Measurements from ENCODE around the gene KDELR3.

KDELR3 gene

GRCh38 chr22:38455530-38456271, 12.2 kb upstream of the KDELR3 start (continued):
- TF ChIP-seq ZBTB6 (tag by site-specific recombination; IDR thresholded peaks at IDR 0.05): no peak
- TF ChIP-seq ZNF366 (tag by site-specific recombination; conservative IDR thresholded peaks at IDR 0.05): no peak
- no peak for TF ChIP-seq ZNF623 (tag by site-specific recombination; IDR thresholded peaks at IDR 0.05)
- TF ChIP-seq YY2 (tag by site-specific recombination; IDR thresholded peaks at IDR 0.05): no peak
- no peak for TF ChIP-seq ZFP37 (tag by site-specific recombination; IDR thresholded peaks at IDR 0.05)
- TF ChIP-seq ZBTB10 (tag by site-specific recombination; IDR thresholded peaks at IDR 0.05): peak; percentile 79
- TF ChIP-seq ZNF280D (tag by site-specific recombination; IDR thresholded peaks at IDR 0.05): no peak
- TF ChIP-seq ZNF548 (tag by site-specific recombination; IDR thresholded peaks at IDR 0.05): no peak
- no peak for TF ChIP-seq CTCF (tag by site-specific recombination; IDR thresholded peaks at IDR 0.05)
- no peak for TF ChIP-seq HOXA7 (CRISPR knock-in tag; IDR thresholded peaks at IDR 0.05; ENCODE audit: borderline replicate concordance)
- TF ChIP-seq ZNF571 (tag by site-specific recombination; IDR thresholded peaks at IDR 0.05): no peak
- TF ChIP-seq SALL2 (tag by site-specific recombination; IDR thresholded peaks at IDR 0.05; ENCODE audit: borderline replicate concordance): no peak
- TF ChIP-seq OVOL3 (tag by site-specific recombination; IDR thresholded peaks at IDR 0.05): no peak
- TF ChIP-seq ZNF843 (tag by site-specific recombination; IDR thresholded peaks at IDR 0.05): no peak
- no peak for TF ChIP-seq ZNF658 (tag by site-specific recombination; IDR thresholded peaks at IDR 0.05)
- no peak for TF ChIP-seq ZNF529 (tag by site-specific recombination; IDR thresholded peaks at IDR 0.05; ENCODE audit: insufficient replicate concordance)
- no peak for TF ChIP-seq ZNF155 (tag by site-specific recombination; IDR thresholded peaks at IDR 0.05)
- TF ChIP-seq ZNF223 (tag by site-specific recombination; IDR thresholded peaks at IDR 0.05): no peak
- 0 out of 2 replicates have a peak, but pooled peaks have one; percentile 61 for TF ChIP-seq KLF7 (tag by site-specific recombination; IDR thresholded peaks at IDR 0.05; ENCODE audit: borderline replicate concordance)
- TF ChIP-seq ZNF626 (tag by site-specific recombination; IDR thresholded peaks at IDR 0.05): no peak
- no peak for TF ChIP-seq ZNF404 (tag by site-specific recombination; IDR thresholded peaks at IDR 0.05)
- peak; percentile 41; the same call in 1 of the 2 replicates for TF ChIP-seq ZFHX2 (tag by site-specific recombination; conservative IDR thresholded peaks at IDR 0.05)
- TF ChIP-seq ZNF544 (tag by site-specific recombination; IDR thresholded peaks at IDR 0.05): no peak
- TF ChIP-seq GFI1B (tag by site-specific recombination; IDR thresholded peaks at IDR 0.05): no peak
- TF ChIP-seq ZNF830 (tag by site-specific recombination; IDR thresholded peaks at IDR 0.05; ENCODE audit: low read depth): no peak
- TF ChIP-seq ZBTB1 (tag by site-specific recombination; IDR thresholded peaks at IDR 0.05): no peak
- TF ChIP-seq BCL11A (tag by site-specific recombination; IDR thresholded peaks at IDR 0.05; ENCODE audit: low read depth): no peak
- TF ChIP-seq GLIS1 (tag by site-specific recombination; IDR thresholded peaks at IDR 0.05): no peak
- TF ChIP-seq ZSCAN30 (tag by site-specific recombination; IDR thresholded peaks at IDR 0.05): peak; percentile 84
- no peak for TF ChIP-seq SCRT2 (tag by site-specific recombination; IDR thresholded peaks at IDR 0.05)
- TF ChIP-seq ZNF654 (tag by site-specific recombination; IDR thresholded peaks at IDR 0.05; ENCODE audit: low read depth): no peak
- peak; percentile 75 for TF ChIP-seq KLF16 (tag by site-specific recombination; IDR thresholded peaks at IDR 0.05)

Measured in HEK293 (cell line).